Kidney tubule cell (primary cell): ENCODE data around the gene SIGLEC15.
"Not testable (repeated sequence)": the region's sequence is repeated elsewhere in the genome, so short reads cannot be mapped to it uniquely, and the experiment has no call there.

Experiments
- DNase-seq: peaks from one replicate; pipeline ENCODE4 v3.0.0-alpha.2; 2018; ENCODE audit warnings: low spot score

SIGLEC15 gene

DNA sequence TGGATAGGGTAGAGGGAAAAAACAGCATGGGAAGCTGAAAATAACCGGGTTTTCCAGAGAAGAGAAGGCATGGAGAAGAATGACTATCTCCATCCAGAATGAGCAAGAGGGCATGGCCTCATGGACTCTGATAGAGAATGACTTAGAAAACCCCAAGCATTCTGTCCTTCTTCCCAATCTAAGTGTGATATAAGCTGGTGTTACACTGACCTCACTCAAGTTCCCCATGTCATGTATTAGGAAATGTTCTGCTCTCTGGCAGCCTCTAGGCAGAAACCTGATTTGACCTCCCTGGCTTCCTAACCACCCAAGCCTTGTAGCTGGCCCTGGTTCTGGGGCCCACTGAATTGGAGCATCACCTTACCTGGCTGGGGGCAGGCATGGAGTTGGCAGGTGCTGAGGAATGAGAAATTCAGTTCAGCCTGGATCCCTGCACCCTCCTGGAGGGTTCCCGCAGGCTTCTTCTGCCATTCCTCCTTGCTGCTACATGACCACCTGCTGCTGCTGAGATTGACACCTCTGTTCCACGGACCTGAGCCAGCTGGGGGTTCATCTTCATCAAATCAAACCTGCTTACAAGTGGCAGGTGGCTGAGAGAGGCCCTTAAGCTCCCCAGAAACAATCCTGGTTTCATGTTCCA lies 5.2 kb upstream of the SIGLEC15 start:
- DNase-seq: no peak

DNA sequence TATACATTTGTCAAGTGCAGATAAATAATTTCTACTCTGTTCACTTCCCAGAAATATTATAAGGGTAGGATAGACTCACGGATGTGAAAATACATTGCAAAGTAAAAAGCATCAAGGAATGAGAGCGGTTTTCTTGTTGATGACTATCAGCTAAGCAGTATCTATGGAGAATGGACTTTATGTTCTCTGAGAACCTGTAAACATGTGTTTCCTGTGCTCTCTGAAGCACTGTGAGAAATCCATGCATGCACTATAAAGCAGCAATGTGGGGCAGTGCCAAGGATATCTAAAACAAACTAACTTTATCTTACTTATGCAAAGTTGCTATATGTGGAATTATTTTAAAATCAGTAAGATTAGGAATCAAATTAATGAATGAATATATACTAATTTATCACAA lies 4.4 kb upstream of the SIGLEC15 start:
- DNase-seq: no peak

DNA sequence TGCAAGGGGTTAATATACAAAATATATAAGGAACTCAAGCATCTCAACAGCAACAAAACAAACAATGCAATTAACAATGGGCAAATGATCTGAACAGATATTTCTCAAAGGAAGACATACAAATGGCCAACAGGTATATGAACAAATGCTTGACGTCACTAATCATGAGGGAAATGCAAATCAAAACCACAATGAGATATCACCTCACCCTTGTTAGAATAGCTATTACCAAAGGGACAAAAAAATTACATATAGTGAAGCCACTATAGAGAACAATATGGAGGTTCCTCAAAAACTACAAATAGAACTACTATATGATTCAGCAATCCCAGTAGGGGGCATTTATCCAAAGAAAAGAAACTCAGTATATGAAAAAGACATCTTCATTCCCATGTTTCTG lies 3.8 kb upstream of the SIGLEC15 start:
- no peak for DNase-seq

DNA sequence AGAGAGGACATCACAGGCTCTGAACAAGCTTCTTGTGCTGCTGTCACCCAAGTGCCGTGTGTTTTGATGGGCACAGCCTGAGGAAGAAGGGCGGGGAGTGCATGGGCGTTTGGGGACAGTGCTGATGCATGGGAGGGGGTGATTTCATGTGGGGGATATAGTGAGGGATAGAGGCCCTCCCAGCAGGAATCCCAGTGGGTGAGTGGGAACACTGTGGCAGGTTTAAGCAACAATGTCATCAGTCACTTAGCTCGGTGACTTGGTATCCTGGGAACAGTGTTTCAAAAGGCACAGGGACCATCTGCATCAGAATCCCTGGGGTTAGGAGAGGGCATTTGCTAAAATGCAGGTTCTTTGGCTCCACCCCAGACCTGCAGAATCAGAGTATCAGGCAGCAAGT lies 609 bp downstream of the SIGLEC15 start:
- no peak for DNase-seq

DNA sequence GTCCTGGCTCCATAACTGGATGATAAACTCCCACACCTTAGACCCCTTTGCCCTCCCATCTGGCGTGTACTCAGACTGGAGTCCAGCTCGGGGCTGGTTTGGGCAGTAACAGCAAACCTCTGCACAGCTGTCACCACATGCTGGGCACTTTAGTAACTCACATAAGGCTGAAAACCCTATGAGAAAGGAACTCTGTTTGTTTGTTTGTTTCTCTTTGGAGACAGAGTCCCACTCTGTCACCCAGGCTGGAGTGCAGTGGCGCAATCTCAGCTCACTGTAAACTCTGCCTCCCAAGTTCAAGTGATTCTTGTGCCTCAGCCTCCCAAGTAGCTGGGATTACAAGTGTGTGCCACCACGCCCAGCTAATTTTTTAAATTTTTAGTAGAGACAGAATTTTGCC lies 1.2 kb downstream of the SIGLEC15 start:
- not testable (repeated sequence) for DNase-seq

DNA sequence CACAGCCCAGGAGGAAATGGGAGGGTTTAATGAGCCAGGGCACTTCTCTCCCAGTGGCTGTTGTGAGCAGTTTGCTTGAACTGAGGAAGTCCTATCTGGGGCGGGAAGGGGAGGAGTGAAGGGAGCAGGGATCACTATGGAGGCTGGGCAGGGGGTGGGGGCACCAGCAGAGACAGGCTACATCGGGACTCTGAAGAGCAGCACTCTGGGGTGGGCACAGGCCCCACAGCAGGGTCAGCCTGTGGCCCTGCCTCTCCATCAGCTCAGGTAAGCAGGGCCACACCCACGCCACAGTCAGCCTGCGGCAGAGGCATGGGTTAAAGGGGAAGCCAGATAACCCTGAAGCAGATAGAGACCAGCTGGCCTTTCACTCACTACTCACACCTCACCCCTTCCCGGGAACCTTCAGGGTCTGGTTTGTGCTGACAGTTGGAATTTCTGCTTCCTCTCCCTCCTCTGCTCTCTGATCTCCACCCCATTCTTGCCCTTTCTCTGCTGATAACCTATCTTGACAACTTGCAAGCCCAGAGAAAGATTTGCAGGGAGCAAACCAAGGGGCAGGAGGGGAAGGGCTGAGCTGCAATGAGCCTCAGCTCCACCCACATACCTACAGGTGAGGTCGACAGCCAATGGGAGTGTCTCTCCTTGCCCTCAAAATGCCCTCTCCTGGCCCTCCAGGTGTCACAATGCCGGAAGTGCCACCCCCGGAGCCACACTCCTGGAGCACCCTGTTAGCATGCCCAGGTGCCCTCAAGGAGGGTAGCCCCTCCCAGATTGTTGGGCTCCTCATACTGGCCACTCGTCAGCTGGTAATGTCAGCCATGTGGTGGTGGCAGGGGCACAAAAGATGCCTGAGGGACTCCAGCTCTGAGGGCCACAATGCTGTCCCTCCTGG lies 3.7 kb downstream of the SIGLEC15 start:
- DNase-seq: no peak

DNA sequence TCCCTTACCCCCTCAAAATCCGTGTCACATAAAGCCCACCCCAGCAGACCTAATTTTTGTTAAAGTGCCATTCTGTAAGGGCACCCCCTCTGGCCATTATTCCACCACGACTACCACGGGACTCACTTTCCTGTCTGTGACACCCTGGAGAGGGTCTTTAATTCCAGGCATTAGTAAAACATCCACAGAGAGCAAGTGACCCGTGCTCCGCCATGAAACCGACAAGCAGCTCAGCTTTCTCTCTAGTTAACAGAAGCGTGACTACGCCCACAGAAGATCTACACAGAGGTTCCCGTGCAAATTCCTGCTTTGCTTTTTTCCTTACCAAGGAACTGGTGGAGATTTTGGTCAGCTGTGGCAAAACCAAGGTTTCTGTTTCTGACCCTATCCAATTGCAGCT lies 4.4 kb downstream of the SIGLEC15 start:
- DNase-seq: no peak

DNA sequence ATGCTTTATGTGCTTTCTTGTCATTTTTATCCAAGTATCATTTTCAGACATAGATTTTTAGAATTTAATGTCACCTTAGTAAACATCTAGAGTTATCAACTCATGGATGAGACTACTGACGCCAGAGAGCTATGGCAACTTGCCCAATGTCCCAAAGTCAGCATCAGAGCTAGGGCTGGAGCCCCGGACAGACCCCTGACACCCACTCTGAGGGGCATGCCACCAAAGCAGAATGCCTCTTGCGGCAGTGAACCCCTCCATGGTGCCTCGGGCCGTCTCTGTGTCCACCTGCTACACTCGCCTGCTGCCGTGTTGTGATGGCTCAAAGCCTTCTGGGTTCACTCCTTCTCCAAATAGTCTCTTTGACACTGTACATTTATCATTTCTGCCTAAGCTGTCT lies 5.4 kb downstream of the SIGLEC15 start:
- DNase-seq: no peak

DNA sequence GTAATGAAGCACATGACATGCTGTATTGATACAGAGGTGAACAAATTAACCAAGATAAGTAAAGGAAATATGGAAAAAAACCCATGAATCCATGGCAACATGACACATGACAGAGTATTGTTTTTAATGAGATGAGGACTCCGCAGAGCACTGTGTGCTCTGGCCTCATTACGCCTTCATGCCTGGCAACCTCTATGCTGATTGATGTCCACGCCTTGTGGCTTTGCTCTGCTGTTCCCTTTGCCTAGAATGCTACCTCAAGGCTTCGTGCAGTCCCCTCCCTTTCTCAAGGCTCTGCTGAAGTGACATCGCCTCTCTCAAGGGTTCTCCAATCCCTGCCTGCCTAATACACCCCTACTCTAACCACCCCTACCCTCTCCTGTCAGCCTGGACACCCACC lies 8.4 kb downstream of the SIGLEC15 start:
- no peak for DNase-seq

DNA sequence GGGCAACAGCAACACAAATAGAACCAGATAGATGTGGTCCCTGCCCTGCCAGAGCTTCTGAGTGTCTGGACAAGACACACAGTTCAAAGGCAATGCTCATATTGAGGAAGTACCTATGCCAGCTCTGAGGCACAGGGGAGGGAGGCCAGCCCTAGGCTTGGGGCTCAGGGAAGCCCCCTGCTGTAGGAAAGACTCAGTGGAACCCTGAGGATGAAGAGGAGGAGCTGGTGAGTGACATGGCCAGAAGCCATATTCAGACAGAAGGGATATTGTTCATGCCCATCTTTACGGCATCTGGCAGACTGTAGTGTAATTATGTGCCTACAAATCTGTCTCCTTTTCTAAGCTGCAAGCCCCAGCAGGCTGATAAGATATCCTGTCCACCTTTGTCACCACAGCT lies 8.8 kb downstream of the SIGLEC15 start:
- no peak for DNase-seq

DNA sequence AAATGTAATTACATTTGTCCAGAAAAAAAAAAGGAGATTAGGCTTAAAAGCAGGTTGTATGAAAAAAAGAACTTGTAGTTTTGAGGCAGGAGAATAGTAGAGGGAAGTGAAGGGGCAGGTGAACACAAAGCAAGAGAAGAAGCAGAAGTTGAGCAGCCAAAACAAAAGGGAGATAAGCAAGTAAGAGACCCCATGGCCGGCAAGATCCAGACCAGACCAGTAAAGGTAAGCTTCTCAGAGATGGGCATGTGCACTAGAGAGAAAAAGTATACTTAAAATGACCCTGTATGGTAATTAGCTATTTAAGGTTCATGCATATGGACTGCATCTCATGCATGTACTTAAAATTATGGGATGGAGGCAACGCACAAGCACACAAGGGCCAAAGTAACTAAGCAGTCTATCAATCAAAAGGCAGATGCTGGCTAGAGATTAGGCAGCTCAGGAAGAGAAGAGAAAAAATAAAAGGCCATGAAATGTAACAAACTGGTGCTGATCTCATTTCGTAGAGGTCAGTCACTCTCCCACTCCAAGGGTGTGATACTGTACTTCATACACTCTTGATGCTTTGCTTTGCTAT lies 9.7 kb downstream of the SIGLEC15 start:
- DNase-seq: no peak

DNA sequence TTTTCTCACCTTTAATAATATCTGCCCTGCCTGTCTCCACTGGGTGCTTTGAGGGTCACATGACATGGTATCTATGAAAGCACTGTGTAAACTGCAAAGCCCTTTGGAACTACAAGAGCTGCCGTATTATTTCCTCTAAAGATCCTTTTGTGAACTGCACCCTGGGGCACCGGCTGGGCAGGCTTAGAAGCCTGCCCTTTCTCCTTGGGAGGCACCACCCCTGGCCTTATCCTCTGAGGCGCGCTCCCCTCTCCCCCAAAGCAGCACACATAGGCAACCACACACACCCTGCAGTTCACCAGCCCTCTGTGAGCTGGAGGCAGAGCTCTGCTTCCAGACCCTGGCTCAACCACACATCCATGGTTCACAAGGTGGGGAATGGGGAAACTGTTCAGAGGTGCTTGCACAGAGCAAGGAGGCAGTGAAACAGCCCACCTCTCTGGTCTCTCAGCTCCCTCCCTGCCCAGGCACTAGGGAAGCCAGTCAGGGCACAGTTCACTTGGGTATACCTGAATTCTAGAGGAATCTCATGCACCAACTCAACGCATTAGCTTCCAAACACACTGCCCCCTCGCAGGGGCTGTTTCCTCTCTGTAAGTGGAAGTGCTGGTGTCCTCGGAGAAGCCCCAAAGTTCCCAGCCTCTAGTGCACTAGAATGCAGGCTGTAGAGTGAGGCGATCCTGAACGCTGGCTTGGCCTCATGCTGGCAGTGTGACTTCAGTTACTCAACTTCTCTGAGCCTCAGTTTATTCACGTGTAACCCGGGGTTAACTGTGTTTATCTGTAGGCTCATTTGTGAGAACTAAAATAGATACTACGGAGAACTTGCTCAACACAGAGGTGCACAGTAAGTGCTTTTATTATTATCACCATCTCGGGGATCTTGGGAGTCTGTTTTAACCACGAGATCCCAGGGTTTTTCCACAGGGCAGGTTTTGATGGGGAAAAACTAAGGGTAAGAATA lies 11.0 kb downstream of the SIGLEC15 start:
- DNase-seq: no peak

DNA sequence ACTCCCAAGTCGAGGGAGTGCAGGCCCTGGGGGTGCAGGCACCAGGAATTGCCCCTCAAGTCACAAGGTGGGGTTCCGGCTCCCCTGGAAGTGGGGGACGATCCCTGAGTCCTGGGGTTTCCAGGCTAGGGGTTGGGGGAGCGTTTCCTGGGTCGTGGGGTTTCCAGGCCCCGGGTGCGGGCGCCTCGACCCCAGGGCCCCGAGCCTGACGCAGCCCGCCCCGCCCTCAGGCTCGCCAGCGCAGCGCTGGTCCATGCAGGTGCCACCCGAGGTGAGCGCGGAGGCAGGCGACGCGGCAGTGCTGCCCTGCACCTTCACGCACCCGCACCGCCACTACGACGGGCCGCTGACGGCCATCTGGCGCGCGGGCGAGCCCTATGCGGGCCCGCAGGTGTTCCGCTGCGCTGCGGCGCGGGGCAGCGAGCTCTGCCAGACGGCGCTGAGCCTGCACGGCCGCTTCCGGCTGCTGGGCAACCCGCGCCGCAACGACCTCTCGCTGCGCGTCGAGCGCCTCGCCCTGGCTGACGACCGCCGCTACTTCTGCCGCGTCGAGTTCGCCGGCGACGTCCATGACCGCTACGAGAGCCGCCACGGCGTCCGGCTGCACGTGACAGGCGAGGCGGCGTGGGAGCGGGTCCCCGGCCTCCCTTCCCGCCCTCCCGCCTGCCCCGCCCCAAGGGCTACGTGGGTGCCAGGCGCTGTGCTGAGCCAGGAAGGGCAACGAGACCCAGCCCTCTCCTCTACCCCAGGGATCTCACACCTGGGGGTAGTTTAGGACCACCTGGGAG lies 12.0 kb downstream of the SIGLEC15 start:
- peak; percentile 58 for DNase-seq

DNA sequence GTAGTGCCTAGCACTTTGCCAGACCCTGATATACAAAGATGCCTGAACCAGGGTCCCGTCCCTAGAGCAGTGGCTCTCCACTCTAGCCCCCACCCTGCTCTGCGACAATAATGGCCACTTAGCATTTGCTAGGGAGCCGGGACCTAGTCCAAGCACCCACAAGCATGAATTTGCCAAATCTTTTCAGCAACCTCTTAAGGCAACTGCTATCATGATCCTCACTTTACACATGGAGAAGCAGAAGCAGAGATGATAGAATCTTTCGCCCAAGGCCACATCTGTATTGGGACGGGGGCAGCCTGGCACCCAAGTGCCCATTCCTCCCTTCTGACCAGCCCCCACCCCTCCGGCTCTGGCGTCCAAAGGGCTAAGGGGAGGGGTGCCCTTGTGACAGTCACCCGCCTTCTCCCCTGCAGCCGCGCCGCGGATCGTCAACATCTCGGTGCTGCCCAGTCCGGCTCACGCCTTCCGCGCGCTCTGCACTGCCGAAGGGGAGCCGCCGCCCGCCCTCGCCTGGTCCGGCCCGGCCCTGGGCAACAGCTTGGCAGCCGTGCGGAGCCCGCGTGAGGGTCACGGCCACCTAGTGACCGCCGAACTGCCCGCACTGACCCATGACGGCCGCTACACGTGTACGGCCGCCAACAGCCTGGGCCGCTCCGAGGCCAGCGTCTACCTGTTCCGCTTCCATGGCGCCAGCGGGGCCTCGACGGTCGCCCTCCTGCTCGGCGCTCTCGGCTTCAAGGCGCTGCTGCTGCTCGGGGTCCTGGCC lies 13.0 kb downstream of the SIGLEC15 start:
- peak; percentile 21 for DNase-seq

DNA sequence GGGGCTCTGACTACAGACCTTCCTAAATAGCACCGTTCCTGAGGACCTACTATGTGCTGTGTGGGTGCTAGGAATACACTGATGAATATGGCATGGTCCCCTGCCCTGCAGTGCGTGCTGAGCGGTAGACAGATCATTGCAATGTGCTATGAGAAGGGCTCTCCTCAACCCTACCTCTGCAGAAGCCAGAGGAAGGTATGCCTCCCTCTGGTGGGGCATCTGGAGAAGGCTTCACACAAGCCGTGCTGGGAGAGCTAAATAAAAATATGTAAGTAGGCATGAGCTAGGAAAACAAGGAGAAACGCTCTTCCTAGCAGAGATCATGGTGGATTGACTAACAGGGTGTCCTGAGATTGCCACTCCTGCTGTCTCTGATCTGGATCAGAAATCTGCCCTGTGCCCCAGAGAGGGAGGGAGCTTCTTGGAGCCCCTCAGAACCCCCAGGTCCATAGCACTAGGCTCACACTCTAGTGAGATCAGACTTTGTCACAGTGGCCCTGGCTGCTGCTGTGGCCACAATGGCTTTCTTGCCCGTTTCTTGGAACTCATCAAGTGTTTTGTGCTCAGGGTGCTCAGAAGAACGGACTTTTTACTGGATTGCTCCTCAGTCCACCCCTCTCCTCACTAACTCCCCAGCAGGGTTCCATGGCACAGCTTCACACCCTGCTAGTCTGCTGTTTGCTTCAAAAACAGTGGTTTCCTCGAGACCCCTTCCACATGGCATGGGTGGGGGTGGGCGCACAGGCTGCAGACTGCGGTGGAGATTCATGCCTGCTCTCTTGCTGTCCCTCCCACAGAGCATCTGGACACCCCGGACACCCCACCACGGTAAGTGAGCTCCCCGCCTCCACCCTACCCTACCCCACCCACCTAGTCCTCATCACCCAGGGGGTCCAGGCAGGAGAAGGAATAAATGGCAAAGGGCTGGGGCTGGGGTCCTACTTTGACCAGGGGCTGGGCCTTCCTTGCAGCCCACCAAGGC lies 14.2 kb downstream of the SIGLEC15 start:
- DNase-seq: peak; percentile 82

DNA sequence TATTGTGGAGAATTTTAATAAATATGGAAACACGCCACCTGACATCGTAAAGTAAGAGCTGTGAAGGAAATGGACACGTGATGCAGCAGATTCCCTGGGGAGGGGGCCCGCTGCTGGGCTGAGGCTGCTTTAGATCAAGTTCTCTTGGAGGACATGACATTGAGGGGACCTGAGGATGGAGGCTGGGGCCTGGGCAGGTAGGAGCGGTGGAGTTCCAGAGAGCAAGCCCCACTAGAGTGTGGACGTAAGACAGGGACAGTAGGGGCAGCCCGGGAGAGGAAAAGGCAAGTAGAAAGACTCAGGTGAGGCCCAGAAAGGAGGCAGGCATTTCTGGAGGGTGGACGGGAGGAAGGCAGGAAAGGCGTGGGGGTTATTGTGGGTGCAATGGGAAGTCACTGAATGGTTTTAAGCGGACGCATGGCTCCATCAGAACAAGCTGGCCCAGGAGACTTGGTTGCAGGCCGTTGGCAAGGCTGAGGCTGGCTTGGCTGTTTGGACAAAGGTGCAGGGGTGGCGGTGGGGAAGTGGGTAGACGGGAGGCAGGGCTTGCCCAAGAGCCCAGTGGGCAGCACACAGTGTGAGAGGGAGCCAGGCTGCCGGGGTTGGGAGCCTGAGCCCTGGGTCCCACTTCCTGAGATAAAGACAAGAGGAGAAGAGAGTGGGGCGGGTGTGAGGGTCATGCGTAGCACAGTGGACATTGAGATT lies 15.7 kb downstream of the SIGLEC15 start:
- no peak for DNase-seq

DNA sequence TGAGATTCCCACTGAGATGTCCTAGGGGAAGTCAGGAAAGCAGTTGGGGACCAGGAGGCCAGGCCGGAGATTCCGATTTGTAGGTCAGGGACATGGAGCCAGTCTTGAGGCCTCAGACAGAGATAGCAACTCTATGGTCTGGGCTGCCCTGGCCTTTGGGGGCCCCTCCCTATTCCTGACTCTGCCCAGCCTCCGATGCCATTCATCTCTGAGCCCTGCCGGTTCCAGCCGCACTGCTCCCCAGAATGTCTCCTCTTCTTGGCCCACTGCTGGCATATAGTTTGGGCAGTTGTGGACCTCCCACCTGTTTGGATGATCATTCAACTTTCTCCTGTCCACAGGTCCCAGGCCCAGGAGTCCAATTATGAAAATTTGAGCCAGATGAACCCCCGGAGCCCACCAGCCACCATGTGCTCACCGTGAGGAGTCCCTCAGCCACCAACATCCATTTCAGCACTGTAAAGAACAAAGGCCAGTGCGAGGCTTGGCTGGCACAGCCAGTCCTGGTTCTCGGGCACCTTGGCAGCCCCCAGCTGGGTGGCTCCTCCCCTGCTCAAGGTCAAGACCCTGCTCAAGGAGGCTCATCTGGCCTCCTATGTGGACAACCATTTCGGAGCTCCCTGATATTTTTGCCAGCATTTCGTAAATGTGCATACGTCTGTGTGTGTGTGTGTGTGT lies 16.4 kb downstream of the SIGLEC15 start:
- DNase-seq: no peak

DNA sequence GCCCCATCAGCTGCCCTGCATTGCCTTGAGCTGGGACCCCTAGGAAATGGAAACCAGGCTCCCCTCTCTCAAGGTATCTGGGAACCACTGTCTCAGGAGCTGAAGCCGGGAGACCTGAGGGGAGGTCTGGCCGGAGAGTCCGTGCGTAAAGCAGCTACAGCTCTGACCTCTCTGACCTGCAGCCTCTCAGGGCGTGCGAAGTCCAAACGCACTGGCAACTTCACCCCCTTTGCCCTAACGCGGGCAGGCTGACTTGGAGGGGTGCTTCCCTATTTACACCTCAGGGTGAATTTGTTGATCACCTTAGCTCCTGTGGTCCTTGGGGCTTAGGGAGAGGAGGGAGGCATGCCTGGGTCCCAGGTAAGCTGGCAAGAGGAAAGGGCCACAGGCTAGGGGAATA lies 17.5 kb downstream of the SIGLEC15 start:
- DNase-seq: no peak
